C4-2B (cell line): ENCODE measurements around the gene TP73.

Experiments
- CTCF ChIP-seq: fragments of 450-650 bp; conservative IDR thresholded peaks from 2 replicates; pipeline ENCODE4 v1.5.1; 2017; ENCODE audit warnings: mild to moderate bottlenecking
- ZFX ChIP-seq: fragments of 450-650 bp; IDR thresholded peaks from 2 replicates; pipeline ENCODE4 v1.6.1; 2017

- TF ChIP-seq CTCF (no peak), ZFX (no peak)
Observed at GRCh38 chr1:3690282-3691065, 38.2 kb downstream of the TP73 start.
